B cell (primary cell): ENCODE data around the gene IL1RL1.

Source experiments
- EZH2 ChIP-seq: IDR thresholded peaks from 2 replicates; pipeline ENCODE4 v1.6.1; 2012; ENCODE audit warnings: borderline replicate concordance, low read depth, mild to moderate bottlenecking, moderate library complexity, low read length; ENCODE audit not compliant: insufficient read depth, poor library complexity, severe bottlenecking
- TF ChIP-seq, protein P1 (sequence below): fragments of 200-600 bp; IDR thresholded peaks from one replicate; pipeline ENCODE4 v1.8.0; 2022; ENCODE audit warnings: antibody characterized with exemption, mild to moderate bottlenecking

DNA sequence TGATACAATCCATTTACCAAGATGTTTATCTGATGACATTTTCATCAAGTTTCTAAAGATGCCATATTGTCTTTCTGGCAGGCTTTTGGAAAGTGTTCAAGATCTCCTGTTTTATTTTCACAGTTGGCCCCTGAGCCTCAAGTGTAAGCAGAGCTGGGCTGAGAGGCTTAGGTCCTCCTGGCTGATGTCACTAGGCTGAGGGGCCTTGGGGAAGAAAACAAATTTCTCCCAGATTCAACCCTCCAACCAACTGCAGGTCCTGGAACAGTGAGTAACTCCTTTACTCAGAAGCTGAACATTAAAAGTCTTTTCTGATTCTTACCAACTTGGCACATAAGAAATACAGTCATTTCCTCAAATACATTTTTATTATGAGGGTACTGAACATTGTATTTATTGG is 14.9 kb upstream of the IL1RL1 start:
- TF ChIP-seq, protein P1, sequence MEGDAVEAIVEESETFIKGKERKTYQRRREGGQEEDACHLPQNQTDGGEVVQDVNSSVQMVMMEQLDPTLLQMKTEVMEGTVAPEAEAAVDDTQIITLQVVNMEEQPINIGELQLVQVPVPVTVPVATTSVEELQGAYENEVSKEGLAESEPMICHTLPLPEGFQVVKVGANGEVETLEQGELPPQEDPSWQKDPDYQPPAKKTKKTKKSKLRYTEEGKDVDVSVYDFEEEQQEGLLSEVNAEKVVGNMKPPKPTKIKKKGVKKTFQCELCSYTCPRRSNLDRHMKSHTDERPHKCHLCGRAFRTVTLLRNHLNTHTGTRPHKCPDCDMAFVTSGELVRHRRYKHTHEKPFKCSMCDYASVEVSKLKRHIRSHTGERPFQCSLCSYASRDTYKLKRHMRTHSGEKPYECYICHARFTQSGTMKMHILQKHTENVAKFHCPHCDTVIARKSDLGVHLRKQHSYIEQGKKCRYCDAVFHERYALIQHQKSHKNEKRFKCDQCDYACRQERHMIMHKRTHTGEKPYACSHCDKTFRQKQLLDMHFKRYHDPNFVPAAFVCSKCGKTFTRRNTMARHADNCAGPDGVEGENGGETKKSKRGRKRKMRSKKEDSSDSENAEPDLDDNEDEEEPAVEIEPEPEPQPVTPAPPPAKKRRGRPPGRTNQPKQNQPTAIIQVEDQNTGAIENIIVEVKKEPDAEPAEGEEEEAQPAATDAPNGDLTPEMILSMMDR: no peak
- TF ChIP-seq EZH2: no peak
